Testis (tissue), 2 donors: Measurements from ENCODE around the gene SLC15A1.

Experiments used
- CTCF ChIP-seq, 3 experiments: fragments of 450-650 bp in 2 of 3; fragments of 200-600 bp in 1 of 3; sonication (generic) in 1 of 3; IDR thresholded peaks; one replicate each; pipeline ENCODE4 v1.5.1; 2016 to 2019; ENCODE audit warnings: antibody characterized with exemption in 3 of 3, mild to moderate bottlenecking in 2 of 3, moderate library complexity in 1 of 3
- POLR2A ChIP-seq: fragments of 450-650 bp; IDR thresholded peaks from one replicate; pipeline ENCODE4 v1.6.1; 2017; ENCODE audit warnings: antibody characterized with exemption, mild to moderate bottlenecking, moderate library complexity

DNA sequence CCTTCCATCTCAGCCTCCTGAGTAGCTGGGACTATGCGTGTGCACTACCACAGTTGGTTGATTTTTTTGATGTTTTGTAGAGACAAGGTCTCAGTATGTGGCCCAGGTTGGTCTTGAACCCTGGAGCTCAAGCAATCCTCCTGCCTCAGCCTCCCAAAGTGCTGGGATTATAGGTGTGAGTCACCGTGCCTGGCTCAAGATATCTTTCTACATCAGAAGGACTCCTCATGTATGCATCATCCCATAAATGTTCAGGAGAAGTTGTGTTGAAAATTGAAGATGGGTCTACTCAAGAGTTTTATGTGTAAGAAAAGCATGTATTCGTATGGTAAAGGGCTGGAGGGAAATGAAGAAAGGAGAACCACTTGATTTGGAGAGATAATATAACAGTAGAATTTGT is 103.8 kb downstream of the SLC15A1 start:
- TF ChIP-seq POLR2A (no peak), CTCF (IDR thresholded peaks at IDR 0.05) (no peak)
